Suprapubic skin (tissue), 4 donors: ENCODE results near the gene NPY4R.
"Not testable (repeated sequence)": the region's sequence is repeated elsewhere in the genome, so short reads cannot be mapped to it uniquely, and the experiment has no call there.

Source experiments
- CTCF ChIP-seq, 2 donors: fragments of 200-600 bp in 1 of 2; fragments of 450-650 bp in 1 of 2; sonication (generic) in 1 of 2; IDR thresholded peaks; one replicate each; pipeline ENCODE4 v1.5.1; 2016 to 2019; ENCODE audit warnings: antibody characterized with exemption in 2 of 2, mild to moderate bottlenecking in 1 of 2, moderate library complexity in 1 of 2
- POLR2A ChIP-seq, 2 donors: fragments of 450-650 bp; IDR thresholded peaks; one replicate each; pipeline ENCODE4 v1.6.1; 2017; ENCODE audit warnings: antibody characterized with exemption in 2 of 2, mild to moderate bottlenecking in 2 of 2, moderate library complexity in 2 of 2
- POLR2AphosphoS5 ChIP-seq, 3 donors: sonication (generic); formaldehyde crosslinking; IDR thresholded peaks; one replicate each; pipeline ENCODE4 v1.6.1; 2017; ENCODE audit warnings: antibody characterized with exemption in 3 of 3

DNA sequence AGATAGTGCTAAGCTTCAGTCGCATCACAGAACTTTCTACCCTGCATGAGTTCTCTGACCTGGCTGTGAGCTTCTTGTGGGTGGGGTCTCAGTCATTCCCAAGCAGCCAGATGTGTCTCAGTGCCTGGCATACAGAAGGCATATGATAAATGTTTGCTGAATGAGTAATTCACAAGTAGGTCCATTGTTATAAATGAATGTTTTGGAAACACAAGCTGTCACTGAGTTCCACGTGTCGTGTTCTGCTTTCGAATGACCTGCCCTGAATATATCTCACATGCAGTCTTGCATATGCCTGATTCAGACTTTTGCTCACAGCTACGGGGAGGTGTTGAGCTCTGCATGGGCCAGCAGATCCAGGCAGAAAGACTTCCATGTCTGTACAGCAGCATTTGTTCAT lies 46.2 kb upstream of the NPY4R start:
- not testable (repeated sequence) for TF ChIP-seq CTCF, POLR2A, POLR2AphosphoS5 (IDR thresholded peaks at IDR 0.05)
